H9 (cell line): Measurements from ENCODE around the gene RTN4R. TPM values are rescaled to one million over a fixed set of nuclear protein-coding genes. Genes with fewer than 3 reads are reported as not detected.

ENCODE experiments used
- DNase-seq: peaks from one replicate; pipeline ENCODE4 v3.0.0-alpha.2; 2017
- H2AFZ ChIP-seq: one replicate; pipeline ENCODE4 v1.6.1; 2013; ENCODE audit warnings: mild to moderate bottlenecking, low read length, control low read depth, moderate library complexity
- H2AK5ac ChIP-seq: 2 replicates; pipeline ENCODE4 v1.6.1; 2013; ENCODE audit warnings: low read length, control low read depth, mixed read lengths; ENCODE audit not compliant: insufficient read length
- H2BK120ac ChIP-seq: one replicate; pipeline ENCODE4 v1.6.1; 2013; ENCODE audit warnings: low read depth, mild to moderate bottlenecking, low read length, control low read depth, inconsistent platforms; ENCODE audit not compliant: poor library complexity, severe bottlenecking
- H2BK12ac ChIP-seq: 2 replicates; pipeline ENCODE4 v1.6.1; 2013; ENCODE audit warnings: low read length, control low read depth, mixed read lengths, low read depth; ENCODE audit not compliant: insufficient read length
- H2BK15ac ChIP-seq: 2 replicates; pipeline ENCODE4 v1.6.1; 2013; ENCODE audit warnings: low read depth, low read length, control low read depth
- H2BK20ac ChIP-seq: one replicate; pipeline ENCODE4 v1.6.1; 2013; ENCODE audit warnings: low read depth, mild to moderate bottlenecking, low read length, control low read depth, inconsistent platforms; ENCODE audit not compliant: poor library complexity, severe bottlenecking
- H2BK5ac ChIP-seq: 2 replicates; pipeline ENCODE4 v1.6.1; 2013; ENCODE audit warnings: low read length, control low read depth, mixed read lengths; ENCODE audit not compliant: insufficient read length
- H3K14ac ChIP-seq: 2 replicates; pipeline ENCODE4 v1.6.1; 2013; ENCODE audit warnings: low read length, control low read depth; ENCODE audit not compliant: insufficient read depth
- H3K18ac ChIP-seq: 2 replicates; pipeline ENCODE4 v1.6.1; 2013; ENCODE audit warnings: low read depth, mild to moderate bottlenecking, mixed read lengths, low read length, control low read depth; ENCODE audit not compliant: insufficient read length
- H3K23ac ChIP-seq: 2 replicates; pipeline ENCODE4 v1.6.1; 2013; ENCODE audit warnings: low read length, control low read depth, mixed read lengths, low read depth; ENCODE audit not compliant: insufficient read length
- H3K23me2 ChIP-seq: 2 replicates; pipeline ENCODE4 v1.6.1; 2013; ENCODE audit warnings: low read depth, mild to moderate bottlenecking, mixed read lengths, low read length, control low read depth; ENCODE audit not compliant: insufficient read length, poor library complexity, severe bottlenecking
- H3K27ac ChIP-seq: 2 replicates; pipeline ENCODE4 v1.5.1; 2013; ENCODE audit warnings: low read length, control low read depth, mixed read lengths, low read depth; ENCODE audit not compliant: insufficient read length
- H3K27me3 ChIP-seq: 2 replicates; pipeline ENCODE4 v1.6.1; 2013; ENCODE audit warnings: low read length, control low read depth, inconsistent platforms; ENCODE audit not compliant: insufficient read depth
- H3K4ac ChIP-seq: 2 replicates; pipeline ENCODE4 v1.6.1; 2013; ENCODE audit warnings: low read depth, mild to moderate bottlenecking, control low read depth, inconsistent platforms, low read length, moderate library complexity
- H3K4me1 ChIP-seq: 2 replicates; pipeline ENCODE4 v1.6.1; 2013; ENCODE audit warnings: low read length, control low read depth, inconsistent platforms; ENCODE audit not compliant: insufficient read depth
- H3K4me2 ChIP-seq: 2 replicates; pipeline ENCODE4 v1.6.1; 2013; ENCODE audit warnings: low read length, control low read depth, mixed read lengths; ENCODE audit not compliant: insufficient read length, insufficient read depth
- H3K56ac ChIP-seq: 2 replicates; pipeline ENCODE4 v1.6.1; 2013; ENCODE audit warnings: low read depth, mild to moderate bottlenecking, mixed read lengths, low read length, control low read depth; ENCODE audit not compliant: insufficient read length
- H3K79me1 ChIP-seq: 2 replicates; pipeline ENCODE4 v1.6.1; 2013; ENCODE audit warnings: low read depth, mild to moderate bottlenecking, moderate library complexity, low read length, control low read depth, inconsistent platforms; ENCODE audit not compliant: insufficient read depth, poor library complexity, severe bottlenecking
- H3K79me2 ChIP-seq: 2 replicates; pipeline ENCODE4 v1.6.1; 2013; ENCODE audit warnings: low read length, control low read depth, inconsistent platforms; ENCODE audit not compliant: insufficient read depth
- H3K9ac ChIP-seq: 2 replicates; pipeline ENCODE4 v1.6.1; 2013; ENCODE audit warnings: low read length, control low read depth, mixed read lengths; ENCODE audit not compliant: insufficient read length; ENCODE audit errors: extremely low read depth
- H3K9me3 ChIP-seq: one replicate; pipeline ENCODE4 v1.6.1; 2013; ENCODE audit warnings: low read depth, low read length, inconsistent platforms; ENCODE audit not compliant: control insufficient read depth
- H3T11ph ChIP-seq: one replicate; pipeline ENCODE4 v1.6.1; 2013; ENCODE audit warnings: mild to moderate bottlenecking, low read length, control low read depth, inconsistent platforms
- H4K20me1 ChIP-seq: one replicate; pipeline ENCODE4 v1.6.1; 2013; ENCODE audit not compliant: control insufficient read depth, insufficient read length, insufficient read depth
- H4K5ac ChIP-seq: 2 replicates; pipeline ENCODE4 v1.6.1; 2013; ENCODE audit warnings: low read depth, mild to moderate bottlenecking, mixed read lengths, low read length, control low read depth; ENCODE audit not compliant: insufficient read length
- H4K8ac ChIP-seq: replicated peaks from 2 replicates; pipeline ENCODE4 v1.6.1; 2013; ENCODE audit warnings: low read length, control low read depth, mixed read lengths, low read depth; ENCODE audit not compliant: insufficient read length
- H4K91ac ChIP-seq: 2 replicates; pipeline ENCODE4 v1.6.1; 2013; ENCODE audit warnings: low read depth, mild to moderate bottlenecking, moderate library complexity, mixed read lengths, low read length, control low read depth; ENCODE audit not compliant: insufficient read length
- H3K27ac Mint-ChIP-seq, 3 experiments: 2 replicates in 2 of 3; 3 replicates in 1 of 3; pipeline ENCODE4 v1.8.0; 2020 to 2021; ENCODE audit warnings: mixed read lengths in 3 of 3, mild to moderate bottlenecking in 1 of 3, moderate library complexity in 1 of 3
- H3K27me3 Mint-ChIP-seq: 2 replicates; pipeline ENCODE4 v1.8.0; 2021; ENCODE audit warnings: low read depth, mild to moderate bottlenecking, moderate library complexity, mixed read lengths
- H3K36me3 Mint-ChIP-seq, 3 experiments: 2 replicates in 2 of 3; 3 replicates in 1 of 3; pipeline ENCODE4 v1.8.0; 2020 to 2021; ENCODE audit warnings: low read depth in 3 of 3, mixed read lengths in 3 of 3; ENCODE audit not compliant: insufficient read depth in 1 of 3
- H3K4me1 Mint-ChIP-seq, 2 experiments: 2 replicates each; pipeline ENCODE4 v1.8.0; 2020; ENCODE audit warnings: mixed read lengths in 2 of 2
- H3K4me3 Mint-ChIP-seq, 2 experiments: 2 replicates in 1 of 2; 3 replicates in 1 of 2; pipeline ENCODE4 v1.8.0; 2020 to 2021; ENCODE audit warnings: mild to moderate bottlenecking in 2 of 2, mixed read lengths in 2 of 2, moderate library complexity in 1 of 2
- H3K9me3 Mint-ChIP-seq, 2 experiments: 2 replicates in 1 of 2; 3 replicates in 1 of 2; pipeline ENCODE4 v1.8.0; 2020; ENCODE audit warnings: mild to moderate bottlenecking in 2 of 2, mixed read lengths in 2 of 2, moderate library complexity in 1 of 2
- CTCF ChIP-seq: fragments of 200-600 bp; sonication (generic); conservative IDR thresholded peaks from 3 replicates; pipeline ENCODE4 v1.8.0; 2021; ENCODE audit warnings: antibody characterized with exemption, mild to moderate bottlenecking
- WGBS: extraction: QIAGEN DNeasy Blood & Tissue Kit; methylation state at CpG from one replicate; pipeline ENCODE4 v1.1.7; 2013; ENCODE audit warnings: missing lambda C conversion rate, low lambda C conversion rate, mixed read lengths; ENCODE audit not compliant: insufficient read length; ENCODE audit errors: extremely low coverage; 5-methylcytosine and 5-hydroxymethylcytosine counted together
- total RNA-seq: library from RNA; stranded (reverse); gene quantifications from 2 replicates; pipeline ENCODE4 v1.2.1, GENCODE V29; 2021

The RTN4R gene
- total RNA-seq, 1 experiment from 2014 or later = 19.0 TPM

- H4K20me1 ChIP-seq = no peaks in the 10 kb centered on the region
- no peak overlapping the region for H2BK12ac ChIP-seq
- Mint-ChIP-seq H3K4me3 (no peak overlapping the region), H3K27me3 (peaks cover 2% of the 10 kb centered on the region), H3K4me1 (peaks cover 14 to 27% of the 10 kb centered on the region in 2 experiments), H3K36me3 (no peaks in the 10 kb centered on the region), H3K9me3 (no peaks in the 10 kb centered on the region), H3K27ac (no peak overlapping the region)
- H4K8ac ChIP-seq = no peak overlapping the region
- no peaks in the 10 kb centered on the region for H3K79me1 ChIP-seq
- H3K56ac ChIP-seq = no peak overlapping the region
- H3K23me2 ChIP-seq = no peaks in the 10 kb centered on the region
- no peak overlapping the region for H3K18ac ChIP-seq
- H3K9ac ChIP-seq = no peak overlapping the region
- H2AK5ac ChIP-seq = no peak overlapping the region
- H3K23ac ChIP-seq = no peak overlapping the region
- H3K4ac ChIP-seq = no peak overlapping the region
- no peak overlapping the region for H2AFZ ChIP-seq
- H2BK15ac ChIP-seq = no peak overlapping the region
- H3K4me2 ChIP-seq = no peak overlapping the region
- H2BK120ac ChIP-seq = no peak overlapping the region
- no peak overlapping the region for H4K5ac ChIP-seq
- H3K4me1 ChIP-seq = no peaks in the 10 kb centered on the region; the same call in 1 of the 2 replicates
- no peaks in the 10 kb centered on the region for H3K79me2 ChIP-seq
- DNase-seq = no peak
- no peaks in the 10 kb centered on the region for H3K27me3 ChIP-seq
- H3K27ac ChIP-seq = no peak overlapping the region
- no peak overlapping the region for H4K91ac ChIP-seq
- H3K14ac ChIP-seq = no peak overlapping the region
- no peaks in the 10 kb centered on the region for H3K9me3 ChIP-seq
- H2BK5ac ChIP-seq = no peak overlapping the region
- no peak overlapping the region for H3T11ph ChIP-seq
- no peak overlapping the region for H2BK20ac ChIP-seq
- WGBS = no CpG with 5 or more reads among the region's 5 CpGs
- TF ChIP-seq CTCF = no peak
These were observed 68.2 kb downstream of the RTN4R start for GRCh38 chr22:20199906-20200305.
